ENCODE measurements around the gene UBL4A.

UBL4A gene

GRCh38 chrX:154517101-154517781, 30.8 kb upstream of the UBL4A start:
- Histone ChIP-seq H3K4me3 (peak overlapping the region; percentile 48 to 67), H3K27ac (peak overlapping the region; percentile 81 to 96), H3K36me3 (no peaks in the 10 kb centered on the region), H3K4me1 (peaks cover 0 to 19% (median 0%) of the 10 kb centered on the region in 4 donors), H3K9me3 (no peaks in the 10 kb centered on the region), H3K27me3 (no peaks in the 10 kb centered on the region)
- TF ChIP-seq, protein P1, sequence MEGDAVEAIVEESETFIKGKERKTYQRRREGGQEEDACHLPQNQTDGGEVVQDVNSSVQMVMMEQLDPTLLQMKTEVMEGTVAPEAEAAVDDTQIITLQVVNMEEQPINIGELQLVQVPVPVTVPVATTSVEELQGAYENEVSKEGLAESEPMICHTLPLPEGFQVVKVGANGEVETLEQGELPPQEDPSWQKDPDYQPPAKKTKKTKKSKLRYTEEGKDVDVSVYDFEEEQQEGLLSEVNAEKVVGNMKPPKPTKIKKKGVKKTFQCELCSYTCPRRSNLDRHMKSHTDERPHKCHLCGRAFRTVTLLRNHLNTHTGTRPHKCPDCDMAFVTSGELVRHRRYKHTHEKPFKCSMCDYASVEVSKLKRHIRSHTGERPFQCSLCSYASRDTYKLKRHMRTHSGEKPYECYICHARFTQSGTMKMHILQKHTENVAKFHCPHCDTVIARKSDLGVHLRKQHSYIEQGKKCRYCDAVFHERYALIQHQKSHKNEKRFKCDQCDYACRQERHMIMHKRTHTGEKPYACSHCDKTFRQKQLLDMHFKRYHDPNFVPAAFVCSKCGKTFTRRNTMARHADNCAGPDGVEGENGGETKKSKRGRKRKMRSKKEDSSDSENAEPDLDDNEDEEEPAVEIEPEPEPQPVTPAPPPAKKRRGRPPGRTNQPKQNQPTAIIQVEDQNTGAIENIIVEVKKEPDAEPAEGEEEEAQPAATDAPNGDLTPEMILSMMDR (IDR thresholded peaks at IDR 0.05), result no peak
- intact Hi-C loops (cut with DNase I; ENCODE audit: low total_unique reads), result no loop called here
- DNase-seq, result no peak

GRCh38 chrX:154516656-154517100, 30.3 kb upstream of the UBL4A start:
- Histone ChIP-seq H3K27ac (peak overlapping the region; percentile 81 to 96), H3K4me1 (peaks cover 0 to 19% (median 0%) of the 10 kb centered on the region in 4 donors), H3K9me3 (no peaks in the 10 kb centered on the region), H3K4me3 (peak overlapping the region; percentile 48 to 67), H3K27me3 (no peaks in the 10 kb centered on the region), H3K36me3 (peaks cover 0 to under 1% (median 0%) of the 10 kb centered on the region in 3 donors)
- DNase-seq, result peak in 1 of 2 donors; percentile 44
- intact Hi-C loops (cut with DNase I; ENCODE audit: low total_unique reads), result no loop called here
- TF ChIP-seq, protein P1 (IDR thresholded peaks at IDR 0.05), result no peak

- intact Hi-C loops (cut with DNase I; ENCODE audit: low total_unique reads), result no loop called here
- Histone ChIP-seq H3K4me1 (peaks cover 0 to 19% (median 0%) of the 10 kb centered on the region in 4 donors), H3K36me3 (peaks cover 0 to 7% (median 0%) of the 10 kb centered on the region in 3 donors), H3K27me3 (no peaks in the 10 kb centered on the region), H3K27ac (peak within 1 kb of the TSS; percentile 81 to 96), H3K4me3 (peak within 1 kb of the TSS; percentile 67 to 77), H3K9me3 (no peaks in the 10 kb centered on the region)
- TF ChIP-seq, protein P1 (IDR thresholded peaks at IDR 0.05), result no peak
- peak; percentile 89 to 97 for DNase-seq
Measured at GRCh38 chrX:154515966-154516655, 29.7 kb upstream of the UBL4A start, which contains the start of gene FAM3A. Gene FAM3A (minus strand): TSS chrX:154516232. CDS start chrX:154515772, 460 bp downstream.

GRCh38 chrX:154515090-154515965, 28.9 kb upstream of the UBL4A start:
- Histone ChIP-seq H3K27ac (peak overlapping the region; percentile 81 to 96), H3K36me3 (peaks cover 0 to 11% (median 0%) of the 10 kb centered on the region in 3 donors), H3K9me3 (no peaks in the 10 kb centered on the region), H3K27me3 (no peaks in the 10 kb centered on the region), H3K4me3 (peak overlapping the region; percentile 67 to 77), H3K4me1 (peaks cover 0 to 19% (median 0%) of the 10 kb centered on the region in 4 donors)
- DNase-seq, result peak in 1 of 2 donors; percentile 45
- intact Hi-C loops (cut with DNase I; ENCODE audit: low total_unique reads), result no loop called here
- TF ChIP-seq, protein P1 (IDR thresholded peaks at IDR 0.05), result no peak

DNA sequence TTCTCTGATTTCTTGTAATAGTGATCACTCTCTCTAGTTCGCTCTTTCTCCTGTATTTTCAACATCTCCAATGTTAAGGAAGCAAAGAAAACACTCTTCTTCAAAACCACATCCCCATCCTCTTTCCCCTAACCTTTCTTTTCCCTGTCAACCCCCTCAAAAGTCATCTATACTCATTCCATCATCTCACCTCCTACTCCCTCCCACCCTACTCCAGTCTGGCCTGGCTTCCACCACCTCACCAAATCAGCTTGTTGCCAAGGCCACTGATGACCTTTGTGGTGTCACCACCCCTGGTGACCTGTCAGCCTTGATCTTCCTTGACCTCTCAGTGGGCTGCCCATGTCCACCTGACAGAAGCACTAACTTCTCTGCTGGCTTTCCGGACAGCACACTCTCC, 27.3 kb upstream of the UBL4A start:
- peaks cover 0 to 8% (median 0%) of the 10 kb centered on the region in 3 donors for H3K9me3 ChIP-seq
- H3K4me3 ChIP-seq, result no peak overlapping the region
- H3K27ac ChIP-seq, result no peak overlapping the region
- TF ChIP-seq, protein P1 (IDR thresholded peaks at IDR 0.05), result no peak
- DNase-seq, result no peak
- H3K27me3 ChIP-seq, result no peaks in the 10 kb centered on the region
- intact Hi-C loops (cut with DNase I; ENCODE audit: low total_unique reads), result no loop called here
- H3K36me3 ChIP-seq, result peaks cover 0 to 25% (median 8%) of the 10 kb centered on the region in 3 donors
- peaks cover 0 to 19% (median 0%) of the 10 kb centered on the region in 4 donors for H3K4me1 ChIP-seq
